IMR-90 (cell line): ENCODE data around the gene TRAPPC2L.

ENCODE experiments used
- BHLHE40 ChIP-seq: fragments of 150-350 bp; IDR thresholded peaks from 2 replicates; pipeline ENCODE4 v1.6.1; 2016; ENCODE audit warnings: mild to moderate bottlenecking, low read depth, low read length
- CHD1 ChIP-seq: IDR thresholded peaks from 2 replicates; pipeline ENCODE4 v1.6.1; 2012; ENCODE audit warnings: low read depth, low read length, improper control_type of control experiment
- FOS ChIP-seq: fragments of 150-350 bp; IDR thresholded peaks from 2 replicates; pipeline ENCODE4 v1.6.1; 2016; ENCODE audit warnings: low read depth, low read length
- MAFK ChIP-seq: IDR thresholded peaks from 2 replicates; pipeline ENCODE4 v1.6.1; 2012; ENCODE audit warnings: low read depth, low read length, improper control_type of control experiment
- POLR2A ChIP-seq: IDR thresholded peaks from 2 replicates; pipeline ENCODE4 v1.6.1; 2012; ENCODE audit warnings: mild to moderate bottlenecking, low read depth, low read length
- RCOR1 ChIP-seq: IDR thresholded peaks from 2 replicates; pipeline ENCODE4 v1.6.1; 2012; ENCODE audit warnings: mild to moderate bottlenecking, low read length, improper control_type of control experiment; ENCODE audit not compliant: insufficient replicate concordance
- RFX5 ChIP-seq: IDR thresholded peaks from 2 replicates; pipeline ENCODE4 v1.8.0; 2012; ENCODE audit warnings: low read depth, mild to moderate bottlenecking, low read length, moderate library complexity
- SMC3 ChIP-seq: fragments of 150-350 bp; IDR thresholded peaks from 2 replicates; pipeline ENCODE4 v1.6.1; 2016; ENCODE audit warnings: low read depth, mild to moderate bottlenecking, antibody characterized with exemption, low read length, moderate library complexity
- TF ChIP-seq, protein P1 (sequence below): conservative IDR thresholded peaks from 2 replicates; pipeline ENCODE4 v1.5.1; 2012; ENCODE audit warnings: mild to moderate bottlenecking, low read depth, low read length, improper control_type of control experiment

DNA sequence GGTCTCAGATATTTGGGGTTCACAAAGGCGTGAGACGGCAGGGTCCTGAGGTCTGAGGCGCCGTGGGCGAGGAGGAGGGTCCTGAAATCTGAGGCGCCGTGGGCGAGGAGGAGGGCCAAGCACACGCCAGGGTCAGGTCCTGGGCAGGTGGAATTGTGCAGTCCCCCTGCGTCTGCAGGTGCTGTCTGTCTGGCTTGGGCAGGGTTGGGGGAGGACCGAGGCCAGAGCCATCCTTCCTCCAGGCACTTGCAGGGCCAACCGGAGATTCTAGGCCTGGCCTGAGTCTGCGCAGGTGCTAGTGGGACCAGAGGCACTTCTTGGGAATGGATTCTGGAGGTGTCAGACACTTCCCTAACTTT lies 42.8 kb upstream of the TRAPPC2L start:
- TF ChIP-seq, protein P1, sequence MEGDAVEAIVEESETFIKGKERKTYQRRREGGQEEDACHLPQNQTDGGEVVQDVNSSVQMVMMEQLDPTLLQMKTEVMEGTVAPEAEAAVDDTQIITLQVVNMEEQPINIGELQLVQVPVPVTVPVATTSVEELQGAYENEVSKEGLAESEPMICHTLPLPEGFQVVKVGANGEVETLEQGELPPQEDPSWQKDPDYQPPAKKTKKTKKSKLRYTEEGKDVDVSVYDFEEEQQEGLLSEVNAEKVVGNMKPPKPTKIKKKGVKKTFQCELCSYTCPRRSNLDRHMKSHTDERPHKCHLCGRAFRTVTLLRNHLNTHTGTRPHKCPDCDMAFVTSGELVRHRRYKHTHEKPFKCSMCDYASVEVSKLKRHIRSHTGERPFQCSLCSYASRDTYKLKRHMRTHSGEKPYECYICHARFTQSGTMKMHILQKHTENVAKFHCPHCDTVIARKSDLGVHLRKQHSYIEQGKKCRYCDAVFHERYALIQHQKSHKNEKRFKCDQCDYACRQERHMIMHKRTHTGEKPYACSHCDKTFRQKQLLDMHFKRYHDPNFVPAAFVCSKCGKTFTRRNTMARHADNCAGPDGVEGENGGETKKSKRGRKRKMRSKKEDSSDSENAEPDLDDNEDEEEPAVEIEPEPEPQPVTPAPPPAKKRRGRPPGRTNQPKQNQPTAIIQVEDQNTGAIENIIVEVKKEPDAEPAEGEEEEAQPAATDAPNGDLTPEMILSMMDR: no peak
- no peak for TF ChIP-seq BHLHE40
- TF ChIP-seq POLR2A: no peak
- TF ChIP-seq SMC3: no peak
- TF ChIP-seq RFX5: no peak
- TF ChIP-seq MAFK: no peak
- TF ChIP-seq RCOR1: no peak
- TF ChIP-seq CHD1: no peak
- TF ChIP-seq FOS: no peak
